Epithelial cell of proximal tubule (primary cell): ENCODE data around the gene DLGAP4. TPM values are rescaled to one million over a fixed set of nuclear protein-coding genes. Genes with fewer than 3 reads are reported as not detected.

Experiments
- DNase-seq: peaks from one replicate; pipeline ENCODE4 v3.0.0-alpha.2; 2011; ENCODE audit warnings: low read depth
- H3K4me3 ChIP-seq: 2 replicates; pipeline ENCODE4 v1.5.1; 2011; ENCODE audit warnings: low read depth, mild to moderate bottlenecking, low read length
- CTCF ChIP-seq: conservative IDR thresholded peaks from 2 replicates; pipeline ENCODE4 v1.5.1; 2012; ENCODE audit warnings: low read depth, mild to moderate bottlenecking, low read length
- total RNA-seq: library from RNA; depleted of rRNA; stranded (reverse); fragments of >200 nt; gene quantifications from 2 replicates; pipeline ENCODE4 v1.2.3, GENCODE V29; 2015

The DLGAP4 gene
- total RNA-seq, 1 donor from 2014 or later = 41.4 TPM

- no peak overlapping the region for H3K4me3 ChIP-seq
- no peak for DNase-seq
- TF ChIP-seq CTCF = no peak
Measured at GRCh38 chr20:36360429-36360828, 54.3 kb downstream of the DLGAP4 start.

- H3K4me3 ChIP-seq = no peak overlapping the region
- no peak for DNase-seq
- no peak for TF ChIP-seq CTCF
Measured at GRCh38 chr20:36361406-36361805, 55.3 kb downstream of the DLGAP4 start.

GRCh38 chr20:36362261-36362660 is 56.1 kb downstream of the DLGAP4 start:
- no peak for DNase-seq
- no peak for TF ChIP-seq CTCF
- no peak overlapping the region for H3K4me3 ChIP-seq

GRCh38 chr20:36362978-36363713 is 57.0 kb downstream of the DLGAP4 start:
- no peak for TF ChIP-seq CTCF
- H3K4me3 ChIP-seq = no peak overlapping the region
- no peak for DNase-seq

- no peak for DNase-seq
- TF ChIP-seq CTCF = no peak
- no peak overlapping the region for H3K4me3 ChIP-seq
Measured at GRCh38 chr20:36364506-36364905, 58.4 kb downstream of the DLGAP4 start.

GRCh38 chr20:36366623-36367369 is 60.7 kb downstream of the DLGAP4 start:
- no peak overlapping the region for H3K4me3 ChIP-seq
- no peak for DNase-seq
- TF ChIP-seq CTCF = no peak

GRCh38 chr20:36367370-36367745 is 61.2 kb downstream of the DLGAP4 start:
- no peak for DNase-seq
- H3K4me3 ChIP-seq = no peak overlapping the region
- TF ChIP-seq CTCF = no peak
